ENCODE measurements around the gene OR11L1.

OR11L1 gene

GRCh38 chr1:247845011-247845692 lies 3.5 kb upstream of the OR11L1 start:
- TF ChIP-seq CTCF (IDR thresholded peaks at IDR 0.05; ENCODE audit: insufficient read depth, missing control alignments): no peak
- DNase-seq (ENCODE audit: insufficient read length, low spot score) (no peak), FAIRE-seq (no peak)

GRCh38 chr1:247843411-247843810 lies 1.7 kb upstream of the OR11L1 start:
- FAIRE-seq (peak; percentile 93), DNase-seq (ENCODE audit: insufficient read length, low spot score) (no peak)
- TF ChIP-seq CTCF (IDR thresholded peaks at IDR 0.05; ENCODE audit: insufficient read depth, missing control alignments): no peak

- DNase-seq (ENCODE audit: insufficient read length, low spot score): no peak
- no peak for TF ChIP-seq CTCF (IDR thresholded peaks at IDR 0.05; ENCODE audit: insufficient read depth, missing control alignments)
- no peak for FAIRE-seq
Measured at GRCh38 chr1:247840818-247841217, 878 bp downstream of the OR11L1 start.

GRCh38 chr1:247833601-247834000 lies 8.1 kb downstream of the OR11L1 start:
- TF ChIP-seq CTCF (IDR thresholded peaks at IDR 0.05; ENCODE audit: insufficient read depth, missing control alignments): peak; percentile 11
- no peak for DNase-seq (ENCODE audit: insufficient read length, low spot score)
- FAIRE-seq: no peak

GRCh38 chr1:247829656-247830055 lies 12.0 kb downstream of the OR11L1 start:
- TF ChIP-seq CTCF (IDR thresholded peaks at IDR 0.05; ENCODE audit: insufficient read depth, missing control alignments): no peak
- no peak for DNase-seq (ENCODE audit: insufficient read length, low spot score)
- no peak for FAIRE-seq

- FAIRE-seq: no peak
- TF ChIP-seq CTCF (IDR thresholded peaks at IDR 0.05; ENCODE audit: insufficient read depth, missing control alignments): no peak
- no peak for DNase-seq (ENCODE audit: insufficient read length, low spot score)
Measured at GRCh38 chr1:247825362-247825761, 16.3 kb downstream of the OR11L1 start.

- no peak for TF ChIP-seq CTCF (IDR thresholded peaks at IDR 0.05; ENCODE audit: insufficient read depth, missing control alignments)
- no peak for DNase-seq (ENCODE audit: insufficient read length, low spot score)
- no peak for FAIRE-seq
Measured at GRCh38 chr1:247824023-247824422, 17.7 kb downstream of the OR11L1 start, which contains the start of gene OR14A16. OR14A16 (minus strand) TSS chr1:247824119; CDS start chr1:247815729, 8,390 bp downstream.
